Thoracic aorta (tissue), 2 donors: ENCODE measurements around the gene CDC14B. TPM values are rescaled to one million over a fixed set of nuclear protein-coding genes. Genes with fewer than 3 reads are reported as not detected.
A peak's percentile ranks its signal among the peaks of the same experiment; 100 is the strongest.

Experiments used
- ATAC-seq: fragments of 150-250 bp; one replicate; pipeline ENCODE4 v1.8.0; 2017; ENCODE audit warnings: low read depth; ENCODE audit not compliant: insufficient number of reproducible peaks, low FRiP score
- DNase-seq: peaks from one replicate; pipeline ENCODE4 v3.0.0-alpha.2; 2020; ENCODE audit warnings: low spot score
- H3K27ac ChIP-seq, 2 donors: fragments of 200-600 bp; sonication (generic); 1 replicate in 1 of 2; 2 replicates in 1 of 2; pipeline ENCODE4 v1.5.1; 2016; ENCODE audit warnings: mild to moderate bottlenecking in 2 of 2, moderate library complexity in 2 of 2
- H3K27me3 ChIP-seq: fragments of 200-600 bp; sonication (generic); replicated peaks from 2 replicates; pipeline ENCODE4 v1.6.0; 2016; ENCODE audit warnings: mild to moderate bottlenecking; ENCODE audit not compliant: insufficient read depth
- H3K36me3 ChIP-seq: fragments of 200-600 bp; sonication (generic); one replicate; pipeline ENCODE4 v1.5.1; 2016
- H3K4me1 ChIP-seq, 2 donors: fragments of 200-600 bp; sonication (generic); 1 replicate in 1 of 2; 2 replicates in 1 of 2; pipeline versions ENCODE4 v1.5.1 to v1.6.0; 2016; ENCODE audit warnings: low read depth in 2 of 2, mild to moderate bottlenecking in 1 of 2; ENCODE audit not compliant: control insufficient read depth in 1 of 2
- H3K4me3 ChIP-seq: fragments of 200-600 bp; sonication (generic); 2 replicates; pipeline ENCODE4 v1.5.1; 2016; ENCODE audit warnings: mild to moderate bottlenecking
- H3K9me3 ChIP-seq: fragments of 200-600 bp; sonication (generic); 2 replicates; pipeline ENCODE4 v1.5.1; 2016
- CTCF ChIP-seq: fragments of 200-600 bp; sonication (generic); IDR thresholded peaks from one replicate; pipeline ENCODE4 v1.5.1; 2019; ENCODE audit warnings: antibody characterized with exemption
- total RNA-seq, 2 donors: library from RNA; depleted of rRNA; stranded (reverse); fragments of >200 nt; gene quantifications; one replicate each; pipeline versions ENCODE4 v1.1.0 to v1.2.3, GENCODE V29; 2016

CDC14B gene
- total RNA-seq, 2 donors from 2014 or later, result 25.7 to 39.5 TPM

GRCh38 chr9:96566498-96567202, 53.0 kb downstream of the CDC14B start:
- no peaks in the 10 kb centered on the region for H3K36me3 ChIP-seq
- TF ChIP-seq CTCF, result peak; percentile 68
- ATAC-seq (peak; percentile 75), DNase-seq (peak; percentile 22)
- H3K9me3 ChIP-seq, result no peaks in the 10 kb centered on the region
- H3K27me3 ChIP-seq, result no peaks in the 10 kb centered on the region
- peak overlapping the region; percentile 96 to 99 for H3K27ac ChIP-seq
- peak overlapping the region; percentile 92 for H3K4me3 ChIP-seq
- peaks cover 12 to 33% of the 10 kb centered on the region in 2 donors for H3K4me1 ChIP-seq

GRCh38 chr9:96565671-96566497, 53.8 kb downstream of the CDC14B start:
- Histone ChIP-seq H3K36me3 (no peaks in the 10 kb centered on the region), H3K27ac (peak overlapping the region; percentile 96 to 99), H3K4me1 (peaks cover 12 to 33% of the 10 kb centered on the region in 2 donors), H3K9me3 (no peaks in the 10 kb centered on the region), H3K4me3 (peak overlapping the region; percentile 92), H3K27me3 (no peaks in the 10 kb centered on the region)
- no peak for TF ChIP-seq CTCF
- DNase-seq (no peak), ATAC-seq (no peak)

GRCh38 chr9:96564217-96564616, 55.4 kb downstream of the CDC14B start:
- no peak for TF ChIP-seq CTCF
- ATAC-seq, result no peak
- no peaks in the 10 kb centered on the region for H3K36me3 ChIP-seq
- H3K4me1 ChIP-seq, result peaks cover 15 to 45% of the 10 kb centered on the region in 2 donors
- peak overlapping the region; percentile 15 for H3K4me3 ChIP-seq
- no peaks in the 10 kb centered on the region for H3K9me3 ChIP-seq
- no peaks in the 10 kb centered on the region for H3K27me3 ChIP-seq
- H3K27ac ChIP-seq, result peak overlapping the region; percentile 38 to 96
- DNase-seq, result no peak

GRCh38 chr9:96559339-96559943, 60.2 kb downstream of the CDC14B start:
- Histone ChIP-seq H3K4me1 (peaks cover 22 to 69% of the 10 kb centered on the region in 2 donors), H3K27ac (peak overlapping the region; percentile 67 to 91), H3K9me3 (no peaks in the 10 kb centered on the region), H3K36me3 (no peaks in the 10 kb centered on the region), H3K4me3 (peak overlapping the region; percentile 52), H3K27me3 (no peaks in the 10 kb centered on the region)
- ATAC-seq, result no peak
- DNase-seq, result no peak
- TF ChIP-seq CTCF, result no peak

- H3K27ac ChIP-seq, result peak overlapping the region; percentile 89 to 91
- H3K27me3 ChIP-seq, result no peaks in the 10 kb centered on the region
- DNase-seq (no peak), ATAC-seq (no peak)
- H3K9me3 ChIP-seq, result no peaks in the 10 kb centered on the region
- H3K4me3 ChIP-seq, result no peak overlapping the region
- peaks cover 20 to 77% of the 10 kb centered on the region in 2 donors for H3K4me1 ChIP-seq
- no peaks in the 10 kb centered on the region for H3K36me3 ChIP-seq
- TF ChIP-seq CTCF, result no peak
These were observed 61.7 kb downstream of the CDC14B start for GRCh38 chr9:96557921-96558320.
